CD4-positive, alpha-beta T cell treated with Interleukin-10 for 1 hour (primary cell): ENCODE data around the gene EPG5.
"Not testable (repeated sequence)": the region's sequence is repeated elsewhere in the genome, so short reads cannot be mapped to it uniquely, and the experiment has no call there.

Source experiments
- DNase-seq: peaks from one replicate; pipeline ENCODE4 v3.0.0-alpha.2; 2020

EPG5 gene

GRCh38 chr18:45835057-45835636 is 132.0 kb downstream of the EPG5 start:
- DNase-seq, result no peak

- DNase-seq, result no peak
These were observed 132.8 kb downstream of the EPG5 start for GRCh38 chr18:45834306-45834705.

- no peak for DNase-seq
These were observed 133.3 kb downstream of the EPG5 start for GRCh38 chr18:45833846-45834245.

- no peak for DNase-seq
These were observed 136.2 kb downstream of the EPG5 start for GRCh38 chr18:45830917-45831316.

- no peak for DNase-seq
These were observed 137.3 kb downstream of the EPG5 start for GRCh38 chr18:45829855-45830254.

GRCh38 chr18:45828917-45829811 is 138.0 kb downstream of the EPG5 start:
- no peak for DNase-seq

- DNase-seq, result not testable (repeated sequence)
These were observed 140.4 kb downstream of the EPG5 start for GRCh38 chr18:45826716-45827115.

- DNase-seq, result no peak
These were observed 141.0 kb downstream of the EPG5 start for GRCh38 chr18:45826084-45826483.

- no peak for DNase-seq
These were observed 141.7 kb downstream of the EPG5 start, which contains the start of gene SIGLEC15 for GRCh38 chr18:45825258-45826044. TSS of gene SIGLEC15 (plus strand) at chr18:45825675. CDS start at chr18:45825729, 54 bp downstream.

- no peak for DNase-seq
These were observed 145.4 kb downstream of the EPG5 start for GRCh38 chr18:45821711-45822110.

- DNase-seq, result no peak
These were observed 146.1 kb downstream of the EPG5 start for GRCh38 chr18:45821026-45821425.

- DNase-seq, result no peak
These were observed 146.9 kb downstream of the EPG5 start for GRCh38 chr18:45820106-45820745.

- DNase-seq, result not testable (repeated sequence)
These were observed 148.4 kb downstream of the EPG5 start for GRCh38 chr18:45818765-45819164.

- DNase-seq, result no peak
These were observed 149.6 kb downstream of the EPG5 start for GRCh38 chr18:45817543-45817942.

GRCh38 chr18:45814733-45815132 is 152.4 kb downstream of the EPG5 start:
- not testable (repeated sequence) for DNase-seq

GRCh38 chr18:45807144-45807543 is 160.0 kb downstream of the EPG5 start:
- DNase-seq, result peak; percentile 31

GRCh38 chr18:45806226-45806625 is 160.9 kb downstream of the EPG5 start:
- DNase-seq, result no peak

- no peak for DNase-seq
These were observed 161.6 kb downstream of the EPG5 start for GRCh38 chr18:45805551-45805950.

GRCh38 chr18:45802814-45803492 is 164.2 kb downstream of the EPG5 start:
- no peak for DNase-seq

- DNase-seq, result no peak
These were observed 165.6 kb downstream of the EPG5 start for GRCh38 chr18:45801416-45802004.
